GM23248 (cell line): ENCODE data around the gene C1QTNF9. TPM values are rescaled to one million over a fixed set of nuclear protein-coding genes. Genes with fewer than 3 reads are reported as not detected.

ENCODE experiments used
- DNase-seq: peaks from one replicate; pipeline ENCODE4 v3.0.0-alpha.2; 2015
- H2AFZ ChIP-seq: fragments of 200-600 bp; sonication (generic); 2 replicates; pipeline ENCODE4 v1.6.1; 2016; ENCODE audit warnings: antibody characterized with exemption
- H3F3A ChIP-seq: fragments of 200-600 bp; sonication (generic); 2 replicates; pipeline ENCODE4 v1.6.1; 2016; ENCODE audit warnings: mild to moderate bottlenecking, antibody characterized with exemption, mixed run types; ENCODE audit not compliant: insufficient read depth
- H3K27ac ChIP-seq: fragments of 200-600 bp; sonication (generic); 2 replicates; pipeline ENCODE4 v1.5.1; 2016; ENCODE audit warnings: mild to moderate bottlenecking
- H3K27me3 ChIP-seq: fragments of 200-600 bp; sonication (generic); replicated peaks from 2 replicates; pipeline ENCODE4 v1.6.1; 2016; ENCODE audit warnings: mild to moderate bottlenecking; ENCODE audit not compliant: insufficient read depth
- H3K36me3 ChIP-seq: fragments of 200-600 bp; sonication (generic); 2 replicates; pipeline ENCODE4 v1.6.1; 2016; ENCODE audit warnings: low read depth, mild to moderate bottlenecking
- H3K4me1 ChIP-seq: fragments of 200-600 bp; sonication (generic); 2 replicates; pipeline ENCODE4 v1.6.1; 2016; ENCODE audit warnings: mild to moderate bottlenecking; ENCODE audit not compliant: insufficient read depth
- H3K4me2 ChIP-seq: fragments of 200-600 bp; sonication (generic); one replicate; pipeline ENCODE4 v1.6.1; 2016; ENCODE audit warnings: mild to moderate bottlenecking; ENCODE audit not compliant: unreplicated experiment
- H3K4me3 ChIP-seq: fragments of 200-600 bp; sonication (generic); 2 replicates; pipeline ENCODE4 v1.5.1; 2016; ENCODE audit warnings: mild to moderate bottlenecking
- H3K79me2 ChIP-seq: fragments of 200-600 bp; sonication (generic); 2 replicates; pipeline ENCODE4 v1.6.1; 2016; ENCODE audit warnings: mild to moderate bottlenecking; ENCODE audit not compliant: insufficient read depth
- H3K9ac ChIP-seq: fragments of 200-600 bp; sonication (generic); 2 replicates; pipeline ENCODE4 v1.6.1; 2016; ENCODE audit warnings: mild to moderate bottlenecking
- H3K9me2 ChIP-seq: fragments of 200-600 bp; sonication (generic); 2 replicates; pipeline ENCODE4 v1.6.1; 2016; ENCODE audit warnings: mixed run types, mild to moderate bottlenecking, moderate library complexity; ENCODE audit not compliant: insufficient read depth
- H3K9me3 ChIP-seq: fragments of 200-600 bp; sonication (generic); one replicate; pipeline ENCODE4 v1.6.1; 2017; ENCODE audit warnings: low read depth
- H4K20me1 ChIP-seq: fragments of 200-600 bp; sonication (generic); 2 replicates; pipeline ENCODE4 v1.6.0; 2016; ENCODE audit not compliant: insufficient read depth
- EZH2 ChIP-seq: fragments of 200-600 bp; sonication (generic); IDR thresholded peaks from 2 replicates; pipeline ENCODE4 v1.6.1; 2018; ENCODE audit warnings: antibody characterized with exemption, mild to moderate bottlenecking; ENCODE audit not compliant: insufficient read depth, poor library complexity, severe bottlenecking
- EZH2phosphoT487 ChIP-seq: fragments of 200-600 bp; sonication (generic); IDR thresholded peaks from 2 replicates; pipeline ENCODE4 v1.6.1; 2018; ENCODE audit warnings: antibody characterized with exemption, moderate library complexity, mild to moderate bottlenecking, low read depth; ENCODE audit not compliant: insufficient read depth
- WGBS, 2 experiments: methylation state at CpG; one replicate each; pipeline ENCODE4 v1.1.6; 2015 to 2017; ENCODE audit warnings: low lambda C conversion rate in 2 of 2, low coverage in 1 of 2; ENCODE audit errors: missing lambda C conversion rate in 2 of 2; 5-methylcytosine and 5-hydroxymethylcytosine counted together
- in situ Hi-C: fragments of 300-500 bp; cut with MboI; formaldehyde crosslinking; loops from 2 replicates; pipeline ENCODE4 v1.15.0; 2020
- polyA plus RNA-seq: library from polyadenylated mRNA; unstranded; fragments of >200 nt; fragmentation: Nextera tagmentation; extraction: Ambion mirVana; gene quantifications from 2 replicates; pipeline ENCODE4 v1.2.1, GENCODE V29; 2016
- total RNA-seq: library from RNA; depleted of rRNA; stranded (reverse); fragments of >200 nt; shearing (Covaris generic); gene quantifications from 2 replicates; pipeline ENCODE4 v1.2.3, GENCODE V29; 2014

Gene C1QTNF9
- total and polyA plus RNA-seq, 2 experiments from 2014 or later, result 0.10 TPM; not detected in 1

DNA sequence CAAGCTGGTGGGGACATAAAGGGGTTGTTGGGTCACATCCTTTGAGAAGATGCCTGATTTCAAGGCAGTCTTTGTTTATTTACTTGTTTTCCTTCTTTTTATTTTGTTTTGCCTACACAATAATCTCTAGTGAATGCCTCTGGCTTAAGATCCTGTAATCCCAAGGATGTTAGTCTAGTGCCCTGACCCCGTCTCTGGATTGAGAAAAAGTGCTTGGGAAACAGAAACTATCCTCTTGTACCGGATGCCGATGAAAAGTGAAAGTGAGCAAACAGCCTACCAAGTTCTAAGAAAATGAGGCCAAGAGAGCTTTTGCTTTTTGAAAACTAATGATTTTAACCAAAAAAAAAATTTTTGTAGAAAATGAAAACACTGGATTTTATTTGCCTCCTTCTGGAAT, 42.1 kb upstream of the C1QTNF9 start:
- no peaks in the 10 kb centered on the region for H3K36me3 ChIP-seq
- no peak for TF ChIP-seq EZH2phosphoT487
- TF ChIP-seq EZH2, result no peak
- H3K27me3 ChIP-seq, result no peaks in the 10 kb centered on the region
- peak overlapping the region; percentile 67 for H2AFZ ChIP-seq
- no peaks in the 10 kb centered on the region for H4K20me1 ChIP-seq
- peaks cover 20% of the 10 kb centered on the region for H3K4me1 ChIP-seq
- H3K9ac ChIP-seq, result peak overlapping the region; percentile 52
- DNase-seq, result peak; percentile 64
- 20 to 23% methylated on average over 3 of the region's 3 CpGs for WGBS, 2 experiments
- no peak overlapping the region; the same call in 1 of the 2 replicates for H3K27ac ChIP-seq
- no peaks in the 10 kb centered on the region for H3K9me2 ChIP-seq
- H3K4me3 ChIP-seq, result peak overlapping the region; percentile 61
- in situ Hi-C loops, result no loop called here
- peaks cover 19% of the 10 kb centered on the region for H3F3A ChIP-seq
- H3K4me2 ChIP-seq, result peak overlapping the region; percentile 73
- H3K9me3 ChIP-seq, result no peaks in the 10 kb centered on the region
- H3K79me2 ChIP-seq, result no peaks in the 10 kb centered on the region

DNA sequence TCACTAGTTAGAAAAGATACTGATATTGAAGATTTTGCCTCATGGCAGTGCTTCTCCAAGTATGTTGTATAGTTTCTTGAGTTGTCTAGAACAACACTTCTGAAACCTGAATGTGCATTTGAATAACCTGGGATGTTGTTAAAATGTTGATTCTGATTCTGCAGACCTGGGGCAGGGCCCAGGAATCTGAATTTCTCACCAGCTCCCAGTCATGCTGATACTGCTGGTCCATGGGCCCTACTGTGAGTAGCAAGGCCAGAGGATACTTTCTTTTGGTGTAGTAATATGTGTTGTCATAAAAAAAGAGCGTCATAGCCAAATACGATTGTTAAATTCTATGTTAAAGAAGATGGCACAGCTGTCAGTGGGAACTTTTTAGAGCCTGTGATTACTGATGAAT, 41.6 kb upstream of the C1QTNF9 start:
- Histone ChIP-seq H3K79me2 (no peaks in the 10 kb centered on the region; the same call in 1 of the 2 replicates), H3K4me2 (peak overlapping the region; percentile 73), H3K27ac (no peak overlapping the region; the same call in 1 of the 2 replicates), H3K4me1 (peaks cover 22% of the 10 kb centered on the region), H4K20me1 (no peaks in the 10 kb centered on the region), H3K9ac (peak overlapping the region; percentile 52), H3K36me3 (no peaks in the 10 kb centered on the region), H3K9me3 (no peaks in the 10 kb centered on the region), H3K9me2 (no peaks in the 10 kb centered on the region), H3K4me3 (peak overlapping the region; percentile 61), H3K27me3 (no peaks in the 10 kb centered on the region), H2AFZ (peak overlapping the region; percentile 67), H3F3A (peaks cover 19% of the 10 kb centered on the region)
- no peak for TF ChIP-seq EZH2
- WGBS, 2 experiments, result 93 to 95% methylated on average over 2 of the region's 2 CpGs
- in situ Hi-C loops, result no loop called here
- no peak for DNase-seq

DNA sequence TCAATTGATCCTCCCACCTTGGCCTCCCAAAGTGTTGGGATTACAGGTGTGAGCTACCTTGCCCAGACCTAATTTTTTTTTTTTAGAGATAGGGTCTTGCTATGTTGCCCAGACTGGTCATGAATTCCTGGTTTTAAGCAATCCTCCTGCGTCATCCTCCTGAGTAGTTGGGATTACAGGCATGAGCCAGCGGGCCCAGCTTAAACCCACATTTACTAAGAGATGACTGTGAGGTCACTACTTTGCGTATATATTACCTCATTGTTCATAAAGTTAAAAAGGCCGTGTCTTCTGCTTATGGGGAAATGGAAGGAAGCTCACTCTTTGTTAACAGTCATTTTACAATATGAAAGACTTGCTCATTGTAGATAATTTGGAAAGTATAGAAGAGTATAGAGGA, 39.6 kb upstream of the C1QTNF9 start:
- no peaks in the 10 kb centered on the region for H3K9me3 ChIP-seq
- H3K79me2 ChIP-seq, result no peaks in the 10 kb centered on the region; the same call in 1 of the 2 replicates
- no peak overlapping the region for H3K27ac ChIP-seq
- in situ Hi-C loops, result no loop called here
- no peaks in the 10 kb centered on the region for H3K36me3 ChIP-seq
- no peak overlapping the region for H2AFZ ChIP-seq
- H3K9me2 ChIP-seq, result no peaks in the 10 kb centered on the region
- no peaks in the 10 kb centered on the region for H4K20me1 ChIP-seq
- no peak overlapping the region for H3K9ac ChIP-seq
- TF ChIP-seq EZH2phosphoT487 (no peak), EZH2 (no peak)
- peak; percentile 16 for DNase-seq
- no peak overlapping the region for H3K4me3 ChIP-seq
- H3K4me1 ChIP-seq, result peaks cover 22% of the 10 kb centered on the region
- peaks cover 9% of the 10 kb centered on the region; the same call in 1 of the 2 replicates for H3F3A ChIP-seq
- no peak overlapping the region for H3K4me2 ChIP-seq
- 85 to 86% methylated on average over 4 of the region's 4 CpGs for WGBS, 2 experiments
- H3K27me3 ChIP-seq, result no peaks in the 10 kb centered on the region

DNA sequence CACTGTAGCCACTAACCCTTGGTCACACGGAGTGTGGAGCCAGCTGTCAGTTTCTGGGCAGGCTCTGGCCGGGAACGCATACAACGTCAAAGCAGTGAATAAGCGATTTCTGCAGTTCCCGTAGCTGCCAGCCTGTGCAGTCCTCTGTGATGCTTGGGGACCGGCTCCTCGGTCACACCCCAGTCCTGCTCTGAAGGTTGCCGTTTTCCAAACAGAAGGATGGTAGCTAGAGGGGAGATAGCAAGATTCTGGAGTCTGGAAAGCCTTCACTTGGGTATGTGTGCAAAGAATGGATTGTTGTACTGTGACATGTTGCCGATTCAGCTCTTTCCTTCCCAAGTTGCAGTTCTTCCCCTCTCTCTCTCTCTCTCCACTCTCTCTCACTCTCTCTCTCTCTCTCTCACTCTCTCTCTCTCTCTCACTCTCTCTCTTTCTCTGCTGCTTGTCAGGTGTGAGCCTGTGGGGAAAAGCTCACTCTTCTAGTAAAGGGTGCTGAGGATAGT, 38.7 kb upstream of the C1QTNF9 start:
- Histone ChIP-seq H3K36me3 (no peaks in the 10 kb centered on the region), H4K20me1 (no peaks in the 10 kb centered on the region), H3K9me3 (no peaks in the 10 kb centered on the region), H3K9ac (peak overlapping the region; percentile 67), H3K4me3 (peak overlapping the region; percentile 68), H2AFZ (peak overlapping the region; percentile 89), H3K4me1 (peaks cover 22% of the 10 kb centered on the region), H3K4me2 (peak overlapping the region; percentile 78), H3K27me3 (no peaks in the 10 kb centered on the region), H3K27ac (peak overlapping the region; percentile 51), H3K79me2 (no peaks in the 10 kb centered on the region; the same call in 1 of the 2 replicates), H3F3A (peaks cover 9% of the 10 kb centered on the region; the same call in 1 of the 2 replicates), H3K9me2 (no peaks in the 10 kb centered on the region)
- DNase-seq, result peak; percentile 75
- no peak for TF ChIP-seq EZH2phosphoT487
- TF ChIP-seq EZH2, result no peak
- 5 to 6% methylated on average over 10 of the region's 10 CpGs for WGBS, 2 experiments
- in situ Hi-C loops, result no loop called here
